ENCODE data around the gene ZBTB7A. TPM values are rescaled to one million over a fixed set of nuclear protein-coding genes. Genes with fewer than 3 reads are reported as not detected.

Gene ZBTB7A
- total and polyA plus RNA-seq, 2 of the 4 experiments (the other 2 are of a cell fraction): 3.2 to 10.3 TPM

- WGBS, 2 experiments (ENCODE audit: extremely low coverage in 2 of 2, insufficient read length in 1 of 2): 98% methylated on average over 9 of the region's 25 CpGs; no CpG with 5 or more reads in 1 of the 2 experiments
- Histone ChIP-seq H4K8ac (ENCODE audit: low read depth in 2 of 2, low read length in 2 of 2) (no peak overlapping the region), H3K4ac (ENCODE audit: low read depth, low read length) (no peak overlapping the region), H3K4me2 (ENCODE audit: low read depth, low read length) (no peak overlapping the region), H3K27ac (ENCODE audit: insufficient read depth, low read length) (no peak overlapping the region), H3K9me3 (ENCODE audit: control insufficient read depth, insufficient read depth, low read length) (no peaks in the 10 kb centered on the region), H3K4me1 (ENCODE audit: control insufficient read depth, insufficient read depth, low read length) (no peaks in the 10 kb centered on the region), H3K4me3 (ENCODE audit: insufficient read depth, low read depth, low read length) (no peak overlapping the region), H2BK15ac (ENCODE audit: low read depth, low read length) (no peak overlapping the region), H2AK5ac (ENCODE audit: low read depth, low read length) (no peak overlapping the region), H2AK9ac (replicated peaks; ENCODE audit: low read depth, low read length, poor library complexity) (peak overlapping the region; percentile 81), H3K79me1 (ENCODE audit: low read depth in 1 of 2, low read length in 2 of 2) (peaks cover 16 to 34% of the 10 kb centered on the region in 2 experiments; a peak in 3 of 4 replicates), H2BK120ac (ENCODE audit: low read depth, low read length) (no peak overlapping the region), H4K5ac (ENCODE audit: low read depth, low read length) (no peak overlapping the region), H3K36me3 (ENCODE audit: control insufficient read depth, insufficient read depth, low read length) (peaks cover 59% of the 10 kb centered on the region), H3K56ac (ENCODE audit: extremely low read depth, insufficient read depth, low read length) (no peak overlapping the region), H3K9ac (ENCODE audit: low read depth, low read length) (no peak overlapping the region), H3K18ac (ENCODE audit: low read depth, low read length) (no peak overlapping the region), H3K27me3 (ENCODE audit: control insufficient read depth, insufficient read depth, low read length) (no peaks in the 10 kb centered on the region), H3K9me1 (ENCODE audit: insufficient read depth, low read length) (peaks cover 16% of the 10 kb centered on the region), H4K20me1 (ENCODE audit: insufficient read depth, low read length) (peaks cover 39% of the 10 kb centered on the region), H3K23ac (ENCODE audit: low read depth, low read length) (no peak overlapping the region), H2BK20ac (ENCODE audit: low read depth, low read length) (no peak overlapping the region), H2AFZ (replicated peaks; ENCODE audit: low read length, poor library complexity) (no peak overlapping the region), H4K91ac (ENCODE audit: insufficient read depth, low read depth, low read length) (no peak overlapping the region), H2BK5ac (ENCODE audit: low read depth, low read length, poor library complexity, severe bottlenecking) (no peak overlapping the region), H3K14ac (replicated peaks; ENCODE audit: low read depth, low read length) (no peak overlapping the region)
- intact Hi-C loops (cut with micrococcal nuclease): no loop called here
- ChIA-PET CTCF (no interaction called here), POLR2A (ENCODE audit: unreplicated experiment) (no interaction called here)
- DNase-seq: no peak
- dilution Hi-C loops (cut with HindIII; ENCODE audit: low sequenced_read_pairs, unreplicated experiment): no loop called here
- no peak for ATAC-seq (ENCODE audit: low read depth)
- in situ Hi-C loops (cut with MboI; ENCODE audit: low sequenced_read_pairs): no loop called here
- TSS peak; percentile 57 for BruUV-seq (replicated peaks)
- TF ChIP-seq CHD1 (IDR thresholded peaks at IDR 0.05; ENCODE audit: low read depth, low read length): no peak
- TF ChIP-seq RFX5 (IDR thresholded peaks at IDR 0.05; ENCODE audit: low read depth, low read length): no peak
- no peak for TF ChIP-seq CTCF (conservative IDR thresholded peaks at IDR 0.05; ENCODE audit: low read depth, low read length)
- TF ChIP-seq ELK1 (IDR thresholded peaks at IDR 0.05; ENCODE audit: borderline replicate concordance, low read depth, low read length): no peak
- TF ChIP-seq RCOR1 (IDR thresholded peaks at IDR 0.05; ENCODE audit: insufficient replicate concordance, low read length): no peak
- TF ChIP-seq MAZ (IDR thresholded peaks at IDR 0.05; ENCODE audit: borderline replicate concordance, low read depth, low read length): no peak
- no peak for TF ChIP-seq FOS (IDR thresholded peaks at IDR 0.05; ENCODE audit: low read depth, low read length)
- TF ChIP-seq BHLHE40 (IDR thresholded peaks at IDR 0.05; ENCODE audit: low read depth, low read length): no peak
- no peak for TF ChIP-seq MXI1 (IDR thresholded peaks at IDR 0.05; ENCODE audit: borderline replicate concordance, low read depth, low read length)
- no peak for TF ChIP-seq POLR2A (IDR thresholded peaks at IDR 0.05; ENCODE audit: low read depth, low read length)
- no peak for TF ChIP-seq USF2 (IDR thresholded peaks at IDR 0.05; ENCODE audit: low read depth, low read length)
- no peak for TF ChIP-seq NFE2L2 (IDR thresholded peaks at IDR 0.05; ENCODE audit: low read depth, low read length)
- TF ChIP-seq RAD21 (IDR thresholded peaks at IDR 0.05; ENCODE audit: low read length): no peak
- TF ChIP-seq SMC3 (IDR thresholded peaks at IDR 0.05; ENCODE audit: low read depth, low read length): no peak
- no peak for TF ChIP-seq CEBPB (IDR thresholded peaks at IDR 0.05; ENCODE audit: low read depth, low read length)
- TF ChIP-seq MAFK (IDR thresholded peaks at IDR 0.05; ENCODE audit: low read depth, low read length): no peak
These were observed 30.0 kb downstream of the ZBTB7A start for GRCh38 chr19:4036576-4037300.
